ENCODE measurements around the gene NDUFB5. TPM values are rescaled to one million over a fixed set of nuclear protein-coding genes. Genes with fewer than 3 reads are reported as not detected.

The NDUFB5 gene
- total and polyA plus RNA-seq, 4 experiments from 2014 or later, result 55.7 to 121 (median 72.9) TPM

GRCh38 chr3:179663093-179663492 lies 58.5 kb downstream of the NDUFB5 start:
- H3K9me3 Mint-ChIP-seq, result no peaks in the 10 kb centered on the region
- no peak overlapping the region for H3K27ac Mint-ChIP-seq
- intact Hi-C loops (cut with micrococcal nuclease), result no loop called here
- Histone ChIP-seq H3K9me3 (ENCODE audit: control insufficient read depth in 1 of 2, low read length in 2 of 2) (no peaks in the 10 kb centered on the region), H3K36me3 (ENCODE audit: insufficient read depth, low read length) (no peaks in the 10 kb centered on the region), H3K27ac (ENCODE audit: low read depth, low read length) (no peak overlapping the region), H3K4me1 (ENCODE audit: insufficient read depth, low read length) (no peaks in the 10 kb centered on the region), H3K4me3 (ENCODE audit: low read length in 2 of 2) (no peak overlapping the region), H3K27me3 (ENCODE audit: insufficient read depth, low read length) (no peaks in the 10 kb centered on the region)
- ChIA-PET POLR2A (ENCODE audit: partially characterized antibody) (no interaction called here), CTCF (ENCODE audit: partially characterized antibody) (interaction anchor here (4.7 kb wide), 1 partner anchor 13 kb away, joined by 29 read pairs; no protein-coding TSS in a partner anchor)
- no peaks in the 10 kb centered on the region for H3K27me3 Mint-ChIP-seq
- peaks cover 29 to 37% (median 33%) of the 10 kb centered on the region in 4 donors for H3K4me1 Mint-ChIP-seq
- DNase-seq, result no peak
- peaks cover 0 to 3% of the 10 kb centered on the region in 2 donors for H3K36me3 Mint-ChIP-seq
- H3K4me3 Mint-ChIP-seq, result no peak overlapping the region

- H3K27ac Mint-ChIP-seq, result peak overlapping the region in 1 of 7 donors; percentile 20
- DNase-seq, result no peak
- no peaks in the 10 kb centered on the region for H3K27me3 Mint-ChIP-seq
- Histone ChIP-seq H3K4me3 (ENCODE audit: low read length in 2 of 2) (no peak overlapping the region), H3K4me1 (ENCODE audit: insufficient read depth, low read length) (no peaks in the 10 kb centered on the region), H3K36me3 (ENCODE audit: insufficient read depth, low read length) (no peaks in the 10 kb centered on the region), H3K27me3 (ENCODE audit: insufficient read depth, low read length) (no peaks in the 10 kb centered on the region), H3K27ac (ENCODE audit: low read depth, low read length) (no peak overlapping the region), H3K9me3 (ENCODE audit: control insufficient read depth in 1 of 2, low read length in 2 of 2) (no peaks in the 10 kb centered on the region)
- H3K4me1 Mint-ChIP-seq, result peaks cover 26 to 31% (median 30%) of the 10 kb centered on the region in 4 donors
- no peak overlapping the region for H3K4me3 Mint-ChIP-seq
- H3K36me3 Mint-ChIP-seq, result peaks cover 0 to 7% of the 10 kb centered on the region in 2 donors
- no peaks in the 10 kb centered on the region for H3K9me3 Mint-ChIP-seq
- ChIA-PET CTCF (ENCODE audit: partially characterized antibody) (no interaction called here), POLR2A (ENCODE audit: partially characterized antibody) (no interaction called here)
- intact Hi-C loops (cut with micrococcal nuclease), result no loop called here
Measured at GRCh38 chr3:179666030-179666429, 61.4 kb downstream of the NDUFB5 start.

DNA sequence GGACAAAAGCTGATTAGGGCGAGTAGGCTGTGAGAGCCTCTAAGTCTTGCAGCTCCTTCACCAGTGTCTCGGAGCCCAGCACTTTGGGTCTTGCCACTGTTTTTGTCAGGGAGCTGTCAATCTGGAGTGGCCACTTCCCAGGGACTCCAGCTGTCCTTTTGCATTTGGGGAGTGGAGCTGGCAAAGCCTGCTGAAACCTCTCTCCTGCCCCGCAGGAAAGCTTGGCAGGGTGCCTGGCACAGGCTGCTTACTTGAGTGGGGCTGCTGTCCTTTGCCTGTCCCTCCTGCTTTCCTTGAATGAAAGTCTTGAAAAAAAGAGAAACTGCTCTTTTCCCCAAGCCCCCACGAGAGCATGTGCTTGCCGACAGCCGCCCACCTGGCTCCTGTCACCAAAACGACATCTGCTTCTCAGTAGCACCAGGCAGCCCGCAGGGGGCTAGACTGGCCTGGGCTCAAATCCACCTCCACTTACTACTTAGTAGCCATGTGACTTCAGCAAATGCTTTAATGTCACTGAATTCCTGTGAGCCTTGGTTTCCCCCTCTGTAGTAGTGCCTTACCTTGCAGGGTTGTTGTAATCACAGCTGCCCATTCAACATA lies 61.9 kb downstream of the NDUFB5 start:
- H3K9me3 Mint-ChIP-seq, result no peaks in the 10 kb centered on the region
- Histone ChIP-seq H3K4me3 (ENCODE audit: low read length in 2 of 2) (no peak overlapping the region), H3K27ac (ENCODE audit: low read depth, low read length) (no peak overlapping the region), H3K27me3 (ENCODE audit: insufficient read depth, low read length) (no peaks in the 10 kb centered on the region), H3K4me1 (ENCODE audit: insufficient read depth, low read length) (no peaks in the 10 kb centered on the region), H3K36me3 (ENCODE audit: insufficient read depth, low read length) (no peaks in the 10 kb centered on the region), H3K9me3 (ENCODE audit: control insufficient read depth in 1 of 2, low read length in 2 of 2) (no peaks in the 10 kb centered on the region)
- DNase-seq, result no peak
- POLR2A ChIA-PET (ENCODE audit: partially characterized antibody), result no interaction called here
- CTCF ChIA-PET (ENCODE audit: partially characterized antibody), result no interaction called here
- peaks cover 0 to 8% of the 10 kb centered on the region in 2 donors for H3K36me3 Mint-ChIP-seq
- intact Hi-C loops (cut with micrococcal nuclease), result no loop called here
- H3K27me3 Mint-ChIP-seq, result no peaks in the 10 kb centered on the region
- H3K4me1 Mint-ChIP-seq, result peaks cover 26 to 31% (median 30%) of the 10 kb centered on the region in 4 donors
- H3K27ac Mint-ChIP-seq, result no peak overlapping the region
- no peak overlapping the region for H3K4me3 Mint-ChIP-seq

GRCh38 chr3:179668429-179668828 lies 63.8 kb downstream of the NDUFB5 start:
- ChIA-PET POLR2A (ENCODE audit: partially characterized antibody) (no interaction called here), CTCF (ENCODE audit: partially characterized antibody) (interaction anchor here (1.1 kb wide), 1 partner anchor 19 kb away, joined by 3 read pairs; no protein-coding TSS in a partner anchor)
- H3K4me1 ChIP-seq (ENCODE audit: insufficient read depth, low read length), result no peaks in the 10 kb centered on the region
- intact Hi-C loops (cut with micrococcal nuclease), result no loop called here
- Mint-ChIP-seq H3K27ac (no peak overlapping the region), H3K36me3 (peaks cover 0 to 13% of the 10 kb centered on the region in 2 donors), H3K4me3 (no peak overlapping the region), H3K4me1 (peaks cover 20 to 28% (median 22%) of the 10 kb centered on the region in 4 donors), H3K9me3 (no peaks in the 10 kb centered on the region), H3K27me3 (no peaks in the 10 kb centered on the region)
- no peaks in the 10 kb centered on the region for H3K9me3 ChIP-seq (ENCODE audit: control insufficient read depth in 1 of 2, low read length in 2 of 2)
- H3K36me3 ChIP-seq (ENCODE audit: insufficient read depth, low read length), result no peaks in the 10 kb centered on the region
- no peak overlapping the region for H3K4me3 ChIP-seq (ENCODE audit: low read length in 2 of 2)
- DNase-seq, result no peak
- H3K27ac ChIP-seq (ENCODE audit: low read depth, low read length), result no peak overlapping the region
- H3K27me3 ChIP-seq (ENCODE audit: insufficient read depth, low read length), result no peaks in the 10 kb centered on the region

GRCh38 chr3:179670311-179670710 lies 65.7 kb downstream of the NDUFB5 start:
- Histone ChIP-seq H3K27ac (ENCODE audit: low read depth, low read length) (no peak overlapping the region), H3K9me3 (ENCODE audit: control insufficient read depth in 1 of 2, low read length in 2 of 2) (no peaks in the 10 kb centered on the region), H3K36me3 (ENCODE audit: insufficient read depth, low read length) (no peaks in the 10 kb centered on the region), H3K27me3 (ENCODE audit: insufficient read depth, low read length) (no peaks in the 10 kb centered on the region), H3K4me1 (ENCODE audit: insufficient read depth, low read length) (no peaks in the 10 kb centered on the region), H3K4me3 (ENCODE audit: low read length in 2 of 2) (no peak overlapping the region)
- no peak overlapping the region for H3K27ac Mint-ChIP-seq
- no peaks in the 10 kb centered on the region for H3K27me3 Mint-ChIP-seq
- DNase-seq, result no peak
- H3K36me3 Mint-ChIP-seq, result peaks cover 0 to 14% of the 10 kb centered on the region in 2 donors
- no peaks in the 10 kb centered on the region for H3K9me3 Mint-ChIP-seq
- intact Hi-C loops (cut with micrococcal nuclease), result no loop called here
- CTCF ChIA-PET (ENCODE audit: partially characterized antibody), result interaction anchor here (1.5 kb wide), 1 partner anchor 21 kb away, joined by 3 read pairs; no protein-coding TSS in a partner anchor
- H3K4me3 Mint-ChIP-seq, result no peak overlapping the region
- H3K4me1 Mint-ChIP-seq, result peaks cover 16 to 23% (median 17%) of the 10 kb centered on the region in 4 donors
- POLR2A ChIA-PET (ENCODE audit: partially characterized antibody), result no interaction called here

DNA sequence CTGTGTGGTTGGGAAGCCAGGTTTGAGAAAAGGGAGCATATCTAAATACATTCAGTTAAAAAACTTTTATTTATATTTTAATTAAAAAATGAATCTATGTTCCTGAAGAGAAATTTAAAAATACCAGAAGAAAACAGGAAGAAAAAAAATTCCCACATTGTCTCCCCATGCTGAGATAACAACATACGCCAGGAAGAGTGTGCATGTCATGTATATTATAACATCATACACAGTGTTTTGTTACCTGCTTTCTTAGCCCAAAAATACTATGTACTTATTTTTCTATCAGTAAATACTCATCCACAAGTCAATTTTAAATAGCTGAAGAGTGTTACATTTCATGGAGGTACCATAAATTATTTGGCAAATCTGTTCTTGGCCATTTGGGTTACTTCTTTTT lies 66.7 kb downstream of the NDUFB5 start:
- Mint-ChIP-seq H3K4me1 (peaks cover 13 to 19% (median 14%) of the 10 kb centered on the region in 4 donors), H3K27ac (peak overlapping the region in 1 of 7 donors; percentile 49), H3K27me3 (no peaks in the 10 kb centered on the region), H3K9me3 (no peaks in the 10 kb centered on the region), H3K36me3 (peaks cover 0 to 14% of the 10 kb centered on the region in 2 donors), H3K4me3 (no peak overlapping the region)
- Histone ChIP-seq H3K9me3 (ENCODE audit: control insufficient read depth in 1 of 2, low read length in 2 of 2) (no peaks in the 10 kb centered on the region), H3K27ac (ENCODE audit: low read depth, low read length) (no peak overlapping the region), H3K4me1 (ENCODE audit: insufficient read depth, low read length) (no peaks in the 10 kb centered on the region), H3K27me3 (ENCODE audit: insufficient read depth, low read length) (no peaks in the 10 kb centered on the region), H3K36me3 (ENCODE audit: insufficient read depth, low read length) (no peaks in the 10 kb centered on the region), H3K4me3 (ENCODE audit: low read length in 2 of 2) (no peak overlapping the region)
- POLR2A ChIA-PET (ENCODE audit: partially characterized antibody), result no interaction called here
- intact Hi-C loops (cut with micrococcal nuclease), result no loop called here
- CTCF ChIA-PET (ENCODE audit: partially characterized antibody), result interaction anchor here (0.5 to 0.6 kb wide), 2 partner anchors 21 to 623 kb away, joined by 3 read pairs; no protein-coding TSS in a partner anchor
- no peak for DNase-seq

DNA sequence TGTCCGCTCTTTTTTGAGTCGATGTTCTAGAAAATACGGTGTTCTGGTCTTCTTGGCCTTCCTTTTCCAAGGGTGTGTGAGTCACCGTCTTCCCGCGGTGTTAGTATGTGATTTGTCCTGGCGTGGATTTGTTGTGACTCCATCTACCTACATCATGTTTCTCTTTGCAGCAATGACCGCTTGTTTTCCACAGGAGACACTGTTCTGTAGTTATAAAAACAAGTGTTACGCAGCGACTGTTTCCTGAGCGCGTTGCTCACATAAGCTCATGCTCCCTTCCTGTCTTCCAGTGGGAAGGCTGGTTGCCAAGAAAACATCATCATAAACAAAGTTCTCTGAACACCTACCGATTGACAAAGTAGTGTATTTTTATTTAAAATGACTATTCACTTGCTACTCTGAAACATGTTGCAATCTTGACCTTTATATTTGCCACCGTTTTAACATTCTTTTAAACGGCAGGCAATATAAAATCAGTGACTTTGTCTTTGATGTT lies 67.2 kb downstream of the NDUFB5 start:
- Histone ChIP-seq H3K27me3 (ENCODE audit: insufficient read depth, low read length) (no peaks in the 10 kb centered on the region), H3K36me3 (ENCODE audit: insufficient read depth, low read length) (no peaks in the 10 kb centered on the region), H3K4me1 (ENCODE audit: insufficient read depth, low read length) (no peaks in the 10 kb centered on the region), H3K27ac (ENCODE audit: low read depth, low read length) (no peak overlapping the region), H3K4me3 (ENCODE audit: low read length in 2 of 2) (no peak overlapping the region), H3K9me3 (ENCODE audit: control insufficient read depth in 1 of 2, low read length in 2 of 2) (no peaks in the 10 kb centered on the region)
- Mint-ChIP-seq H3K27ac (peak overlapping the region in 2 of 7 donors; percentile 2 to 49), H3K9me3 (no peaks in the 10 kb centered on the region), H3K4me3 (no peak overlapping the region), H3K36me3 (peaks cover 0 to 14% of the 10 kb centered on the region in 2 donors), H3K27me3 (no peaks in the 10 kb centered on the region), H3K4me1 (peaks cover 13 to 18% (median 15%) of the 10 kb centered on the region in 4 donors)
- intact Hi-C loops (cut with micrococcal nuclease), result no loop called here
- POLR2A ChIA-PET (ENCODE audit: partially characterized antibody), result no interaction called here
- DNase-seq, result no peak
- CTCF ChIA-PET (ENCODE audit: partially characterized antibody), result interaction anchor here (0.5 to 0.6 kb wide), 2 partner anchors 21 to 624 kb away, joined by 3 read pairs; no protein-coding TSS in a partner anchor

Data from CD4-positive, alpha-beta memory T cell (primary cell).